GM12875 (cell line): Measurements from ENCODE around the gene ZCCHC2.

Source experiments
- H3K4me3 ChIP-seq: one replicate; pipeline ENCODE4 v1.5.1; 2011; ENCODE audit warnings: low read depth, low read length, control low read depth
- CTCF ChIP-seq: IDR thresholded peaks from 2 replicates; pipeline ENCODE4 v1.5.1; 2011; ENCODE audit warnings: low read depth, mild to moderate bottlenecking, control low read depth, inconsistent platforms, low read length, moderate library complexity, borderline replicate concordance; ENCODE audit not compliant: insufficient read depth

The ZCCHC2 gene

GRCh38 chr18:62490967-62491695 lies 31.7 kb upstream of the ZCCHC2 start:
- no peak for TF ChIP-seq CTCF
- no peak overlapping the region for H3K4me3 ChIP-seq

GRCh38 chr18:62493033-62493862 lies 29.6 kb upstream of the ZCCHC2 start:
- TF ChIP-seq CTCF: no peak
- no peak overlapping the region for H3K4me3 ChIP-seq

GRCh38 chr18:62494764-62495163 lies 28.1 kb upstream of the ZCCHC2 start:
- no peak for TF ChIP-seq CTCF
- no peak overlapping the region for H3K4me3 ChIP-seq

- no peak for TF ChIP-seq CTCF
- no peak overlapping the region for H3K4me3 ChIP-seq
Measured at GRCh38 chr18:62496262-62496661, 26.6 kb upstream of the ZCCHC2 start.

- H3K4me3 ChIP-seq: no peak overlapping the region
- TF ChIP-seq CTCF: no peak
Measured at GRCh38 chr18:62497190-62497772, 25.5 kb upstream of the ZCCHC2 start.

- TF ChIP-seq CTCF: no peak
- H3K4me3 ChIP-seq: no peak overlapping the region
Measured at GRCh38 chr18:62498616-62499262, 24.1 kb upstream of the ZCCHC2 start.
